Ishikawa (cell line): ENCODE data around the gene PRPF6.

Experiments
- CEBPB ChIP-seq: IDR thresholded peaks from 2 replicates; pipeline ENCODE4 v1.6.1; 2012
- CREB1 ChIP-seq: IDR thresholded peaks from 2 replicates; pipeline ENCODE4 v1.6.1; 2012; ENCODE audit warnings: low read depth
- EGR1 ChIP-seq: IDR thresholded peaks from 2 replicates; pipeline ENCODE4 v1.6.1; 2012
- EP300 ChIP-seq: IDR thresholded peaks from 2 replicates; pipeline ENCODE4 v1.6.1; 2012; ENCODE audit warnings: borderline replicate concordance
- FOXM1 ChIP-seq: IDR thresholded peaks from 2 replicates; pipeline ENCODE4 v1.6.1; 2012; ENCODE audit warnings: low read depth, borderline replicate concordance
- NFIC ChIP-seq: IDR thresholded peaks from 2 replicates; pipeline ENCODE4 v1.6.1; 2012
- TAF1 ChIP-seq: IDR thresholded peaks from 2 replicates; pipeline ENCODE4 v1.6.1; 2012; ENCODE audit warnings: low read depth, mild to moderate bottlenecking
- TCF12 ChIP-seq: IDR thresholded peaks from 2 replicates; pipeline ENCODE4 v1.6.1; 2012; ENCODE audit warnings: low read depth
- TEAD4 ChIP-seq: IDR thresholded peaks from 2 replicates; pipeline ENCODE4 v1.6.1; 2012
- YY1 ChIP-seq: IDR thresholded peaks from 2 replicates; pipeline ENCODE4 v1.6.1; 2012; ENCODE audit warnings: low read depth
- TF ChIP-seq, protein P1 (sequence below): IDR thresholded peaks from 2 replicates; pipeline ENCODE4 v1.6.1; 2012
- TF ChIP-seq, protein P2 (sequence below): IDR thresholded peaks from 2 replicates; pipeline ENCODE4 v1.6.1; 2012; ENCODE audit warnings: low read depth, mild to moderate bottlenecking
- TF ChIP-seq, protein P3 (sequence below): IDR thresholded peaks from 2 replicates; pipeline ENCODE4 v1.6.1; 2012

DNA sequence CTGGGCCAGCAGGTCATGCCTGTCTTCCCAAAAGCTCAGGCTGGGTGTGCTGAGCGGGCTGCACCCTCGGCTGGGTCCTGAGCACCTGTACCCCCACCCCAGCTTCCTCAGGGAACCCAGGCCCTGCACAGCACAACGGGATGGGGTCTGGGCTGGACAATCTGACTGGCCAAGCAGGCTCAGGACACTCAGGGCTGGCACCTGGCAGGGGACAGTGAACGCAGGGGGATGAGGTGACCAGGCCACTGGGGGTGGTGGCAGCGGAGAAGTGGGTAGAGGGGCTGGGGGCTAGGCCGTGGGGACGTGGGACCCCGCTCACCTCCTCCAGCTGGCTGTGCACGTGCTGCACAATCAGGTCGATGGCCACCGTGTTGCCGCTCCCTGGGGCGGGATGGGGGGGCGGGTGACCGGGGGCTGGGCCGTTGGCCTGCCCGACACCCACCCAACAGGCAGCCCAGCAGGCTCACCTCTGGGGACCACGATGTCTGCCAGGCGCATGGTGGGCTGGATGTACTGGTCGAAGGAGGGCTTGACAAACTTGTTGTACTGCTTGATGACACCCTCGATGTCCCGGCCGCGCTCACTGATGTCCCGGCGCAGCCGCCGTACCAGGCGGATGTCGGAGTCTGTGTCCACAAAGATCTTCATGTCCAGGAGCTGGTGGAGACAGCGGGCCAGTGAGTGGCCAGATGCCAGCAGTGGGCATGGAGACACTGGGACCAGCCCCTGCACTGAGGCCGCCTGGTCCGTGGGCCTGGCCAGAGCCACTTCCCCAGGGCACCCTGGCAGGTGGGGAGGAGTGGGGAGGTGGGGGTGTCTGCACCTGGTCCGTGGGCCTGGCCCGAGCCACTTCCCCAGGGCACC, 36.6 kb upstream of the PRPF6 start:
- TF ChIP-seq TAF1 (no peak), EP300 (no peak), EGR1 (no peak), CREB1 (no peak), FOXM1 (no peak), NFIC (no peak), YY1 (no peak), CEBPB (no peak), TCF12 (no peak), TEAD4 (no peak)
- TF ChIP-seq, protein P1, sequence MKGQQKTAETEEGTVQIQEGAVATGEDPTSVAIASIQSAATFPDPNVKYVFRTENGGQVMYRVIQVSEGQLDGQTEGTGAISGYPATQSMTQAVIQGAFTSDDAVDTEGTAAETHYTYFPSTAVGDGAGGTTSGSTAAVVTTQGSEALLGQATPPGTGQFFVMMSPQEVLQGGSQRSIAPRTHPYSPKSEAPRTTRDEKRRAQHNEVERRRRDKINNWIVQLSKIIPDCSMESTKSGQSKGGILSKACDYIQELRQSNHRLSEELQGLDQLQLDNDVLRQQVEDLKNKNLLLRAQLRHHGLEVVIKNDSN: no peak
- TF ChIP-seq, protein P2, sequence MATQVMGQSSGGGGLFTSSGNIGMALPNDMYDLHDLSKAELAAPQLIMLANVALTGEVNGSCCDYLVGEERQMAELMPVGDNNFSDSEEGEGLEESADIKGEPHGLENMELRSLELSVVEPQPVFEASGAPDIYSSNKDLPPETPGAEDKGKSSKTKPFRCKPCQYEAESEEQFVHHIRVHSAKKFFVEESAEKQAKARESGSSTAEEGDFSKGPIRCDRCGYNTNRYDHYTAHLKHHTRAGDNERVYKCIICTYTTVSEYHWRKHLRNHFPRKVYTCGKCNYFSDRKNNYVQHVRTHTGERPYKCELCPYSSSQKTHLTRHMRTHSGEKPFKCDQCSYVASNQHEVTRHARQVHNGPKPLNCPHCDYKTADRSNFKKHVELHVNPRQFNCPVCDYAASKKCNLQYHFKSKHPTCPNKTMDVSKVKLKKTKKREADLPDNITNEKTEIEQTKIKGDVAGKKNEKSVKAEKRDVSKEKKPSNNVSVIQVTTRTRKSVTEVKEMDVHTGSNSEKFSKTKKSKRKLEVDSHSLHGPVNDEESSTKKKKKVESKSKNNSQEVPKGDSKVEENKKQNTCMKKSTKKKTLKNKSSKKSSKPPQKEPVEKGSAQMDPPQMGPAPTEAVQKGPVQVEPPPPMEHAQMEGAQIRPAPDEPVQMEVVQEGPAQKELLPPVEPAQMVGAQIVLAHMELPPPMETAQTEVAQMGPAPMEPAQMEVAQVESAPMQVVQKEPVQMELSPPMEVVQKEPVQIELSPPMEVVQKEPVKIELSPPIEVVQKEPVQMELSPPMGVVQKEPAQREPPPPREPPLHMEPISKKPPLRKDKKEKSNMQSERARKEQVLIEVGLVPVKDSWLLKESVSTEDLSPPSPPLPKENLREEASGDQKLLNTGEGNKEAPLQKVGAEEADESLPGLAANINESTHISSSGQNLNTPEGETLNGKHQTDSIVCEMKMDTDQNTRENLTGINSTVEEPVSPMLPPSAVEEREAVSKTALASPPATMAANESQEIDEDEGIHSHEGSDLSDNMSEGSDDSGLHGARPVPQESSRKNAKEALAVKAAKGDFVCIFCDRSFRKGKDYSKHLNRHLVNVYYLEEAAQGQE: no peak
- TF ChIP-seq, protein P3, sequence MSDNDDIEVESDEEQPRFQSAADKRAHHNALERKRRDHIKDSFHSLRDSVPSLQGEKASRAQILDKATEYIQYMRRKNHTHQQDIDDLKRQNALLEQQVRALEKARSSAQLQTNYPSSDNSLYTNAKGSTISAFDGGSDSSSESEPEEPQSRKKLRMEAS: no peak
